Mucosa of rectum (tissue), 2 donors: Measurements from ENCODE around the gene ERVW-1.

Experiments
- H3K27ac ChIP-seq, 2 donors: one replicate each; pipeline ENCODE4 v1.7.0; 2013; ENCODE audit warnings: inconsistent platforms in 2 of 2, low read depth in 2 of 2, low read length in 2 of 2
- H3K27me3 ChIP-seq, 2 donors: one replicate each; pipeline ENCODE4 v1.7.0; 2013; ENCODE audit warnings: low read length in 2 of 2; ENCODE audit not compliant: control insufficient read depth in 2 of 2, insufficient read depth in 2 of 2
- H3K36me3 ChIP-seq, 2 donors: one replicate each; pipeline ENCODE4 v1.7.0; 2013; ENCODE audit warnings: low read length in 2 of 2; ENCODE audit not compliant: control insufficient read depth in 2 of 2, insufficient read depth in 2 of 2
- H3K4me1 ChIP-seq, 2 donors: one replicate each; pipeline ENCODE4 v1.7.0; 2013; ENCODE audit warnings: low read length in 2 of 2, mild to moderate bottlenecking in 1 of 2; ENCODE audit not compliant: control insufficient read depth in 2 of 2, insufficient read depth in 2 of 2
- H3K4me3 ChIP-seq, 2 donors: one replicate each; pipeline ENCODE4 v1.7.0; 2013; ENCODE audit warnings: low read length in 2 of 2
- H3K9ac ChIP-seq, 2 donors: one replicate each; pipeline ENCODE4 v1.7.0; 2013; ENCODE audit warnings: low read length in 2 of 2, low read depth in 1 of 2, mild to moderate bottlenecking in 1 of 2
- H3K9me3 ChIP-seq, 2 donors: one replicate each; pipeline ENCODE4 v1.7.0; 2013; ENCODE audit warnings: low read length in 2 of 2; ENCODE audit not compliant: control insufficient read depth in 2 of 2
- donor health status: healthy.
- donor health status: Normal muscosa, but diverticular disease.

Gene ERVW-1

DNA sequence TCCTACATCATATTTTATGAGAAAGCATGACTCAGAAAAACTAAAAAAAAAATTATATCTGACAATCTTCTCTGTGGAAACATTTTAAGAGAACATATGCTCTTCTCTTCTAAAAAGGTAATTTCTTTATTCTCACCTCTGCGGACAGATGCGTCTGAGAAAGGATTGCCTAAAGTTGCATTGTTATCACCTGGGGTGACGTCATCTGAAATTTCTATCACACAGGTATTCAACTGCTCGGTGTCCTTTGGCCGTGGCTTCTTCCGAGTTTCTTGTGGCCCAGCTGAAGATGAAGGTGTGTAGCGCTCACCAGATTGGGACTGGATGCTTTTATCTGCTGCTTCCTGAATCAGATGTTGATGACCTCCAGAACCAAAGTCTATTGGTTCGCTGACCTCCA is 44.7 kb downstream of the ERVW-1 start:
- no peaks in the 10 kb centered on the region for H3K4me1 ChIP-seq
- no peak overlapping the region for H3K9ac ChIP-seq
- H3K36me3 ChIP-seq = no peaks in the 10 kb centered on the region
- no peaks in the 10 kb centered on the region for H3K27me3 ChIP-seq
- no peak overlapping the region for H3K27ac ChIP-seq
- no peaks in the 10 kb centered on the region for H3K9me3 ChIP-seq
- H3K4me3 ChIP-seq = no peak overlapping the region

DNA sequence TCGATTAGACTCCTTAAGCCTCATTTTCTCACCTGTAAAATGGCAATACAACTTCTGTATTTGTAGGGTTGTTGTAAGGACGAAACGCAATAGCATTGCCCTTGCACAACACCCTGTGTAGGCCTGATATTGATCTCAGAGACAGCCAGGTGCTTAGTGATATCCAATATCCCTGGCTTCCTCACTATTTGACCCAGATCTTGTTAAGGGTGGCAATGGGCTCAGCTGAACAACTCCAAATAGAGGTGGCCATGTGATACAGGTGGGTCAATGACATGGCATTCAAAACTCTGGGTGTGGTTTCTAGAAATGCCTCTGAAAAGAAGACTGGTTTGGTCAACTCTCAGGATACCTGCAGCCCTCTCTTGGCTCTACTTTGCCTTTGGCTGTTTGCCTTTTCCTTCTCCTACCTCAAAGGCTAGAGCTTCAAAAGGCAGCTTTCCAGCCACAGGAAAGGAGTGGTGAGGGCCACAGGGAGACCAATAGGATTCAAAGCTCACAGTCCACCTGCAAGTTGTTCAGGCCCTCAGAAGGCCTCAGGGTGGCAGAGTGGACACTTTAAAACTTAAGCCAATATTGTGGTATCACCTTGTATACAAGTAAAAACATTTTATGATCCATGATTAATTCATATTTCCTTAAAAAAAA is 45.3 kb downstream of the ERVW-1 start:
- no peak overlapping the region for H3K4me3 ChIP-seq
- H3K4me1 ChIP-seq = no peaks in the 10 kb centered on the region
- H3K36me3 ChIP-seq = no peaks in the 10 kb centered on the region
- H3K9me3 ChIP-seq = no peaks in the 10 kb centered on the region
- no peak overlapping the region for H3K9ac ChIP-seq
- no peak overlapping the region for H3K27ac ChIP-seq
- no peaks in the 10 kb centered on the region for H3K27me3 ChIP-seq

DNA sequence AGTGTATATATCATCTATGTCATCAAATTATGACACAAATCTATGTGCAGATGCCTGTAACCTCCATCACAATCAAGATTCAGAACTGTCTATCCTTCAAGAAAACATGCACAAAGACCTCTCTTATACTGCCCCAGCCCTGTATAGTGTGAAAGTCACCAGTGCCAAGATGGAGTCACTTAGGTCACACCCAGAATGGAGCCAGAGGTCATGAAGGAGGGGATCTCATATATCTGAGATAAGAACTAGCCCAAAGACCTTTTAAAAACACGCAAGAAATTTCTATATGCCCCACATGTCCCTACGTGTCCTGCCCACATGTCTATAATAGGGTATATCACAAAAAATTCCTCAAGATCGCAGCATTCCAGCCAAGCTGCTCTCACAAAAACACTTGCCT is 50.6 kb downstream of the ERVW-1 start:
- no peaks in the 10 kb centered on the region for H3K36me3 ChIP-seq
- H3K9me3 ChIP-seq = no peaks in the 10 kb centered on the region
- H3K9ac ChIP-seq = no peak overlapping the region

DNA sequence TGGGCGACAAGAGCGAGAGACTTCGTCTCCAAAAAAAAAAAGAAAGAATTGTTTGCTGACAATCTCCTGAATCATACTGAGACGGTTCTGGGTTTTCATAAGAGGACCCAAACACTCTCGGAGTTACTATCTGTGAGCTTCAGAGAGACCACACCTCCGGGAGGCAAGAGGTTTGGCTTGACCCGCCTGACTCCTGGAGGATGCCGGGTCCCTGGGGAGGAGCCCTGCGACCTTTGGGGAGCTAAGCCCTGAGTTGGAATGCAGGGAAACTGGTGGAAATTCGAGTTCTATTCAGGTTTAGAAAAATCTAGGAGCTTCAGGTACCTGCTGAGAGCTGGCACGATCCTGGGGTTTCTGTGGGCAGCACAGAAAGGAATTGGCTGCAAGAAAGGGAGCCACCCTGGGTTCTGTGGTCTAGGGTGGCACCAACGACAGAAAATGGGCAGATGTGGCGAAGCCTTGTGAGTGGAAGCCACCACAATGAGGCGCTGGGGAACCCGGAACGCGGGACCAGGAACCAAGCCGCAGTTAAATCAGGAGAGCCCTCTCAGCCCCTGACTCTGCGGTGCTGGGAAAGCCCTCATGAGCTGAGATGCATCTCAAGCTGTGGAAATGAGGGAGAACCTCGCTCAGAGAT is 52.3 kb downstream of the ERVW-1 start:
- no peaks in the 10 kb centered on the region for H3K9me3 ChIP-seq
- peaks cover 8 to 11% of the 10 kb centered on the region in 2 donors for H3K4me1 ChIP-seq
- H3K27ac ChIP-seq = no peak overlapping the region
- H3K9ac ChIP-seq = no peak overlapping the region
- H3K4me3 ChIP-seq = peak overlapping the region; percentile 20 to 31
- H3K36me3 ChIP-seq = no peaks in the 10 kb centered on the region
- no peaks in the 10 kb centered on the region for H3K27me3 ChIP-seq

More for the DNA sequence above, 50.6 kb downstream of the ERVW-1 start:
- H3K4me1 ChIP-seq = peaks cover 3 to 6% of the 10 kb centered on the region in 2 donors
- H3K27me3 ChIP-seq = no peaks in the 10 kb centered on the region
- H3K27ac ChIP-seq = no peak overlapping the region
- no peak overlapping the region for H3K4me3 ChIP-seq

DNA sequence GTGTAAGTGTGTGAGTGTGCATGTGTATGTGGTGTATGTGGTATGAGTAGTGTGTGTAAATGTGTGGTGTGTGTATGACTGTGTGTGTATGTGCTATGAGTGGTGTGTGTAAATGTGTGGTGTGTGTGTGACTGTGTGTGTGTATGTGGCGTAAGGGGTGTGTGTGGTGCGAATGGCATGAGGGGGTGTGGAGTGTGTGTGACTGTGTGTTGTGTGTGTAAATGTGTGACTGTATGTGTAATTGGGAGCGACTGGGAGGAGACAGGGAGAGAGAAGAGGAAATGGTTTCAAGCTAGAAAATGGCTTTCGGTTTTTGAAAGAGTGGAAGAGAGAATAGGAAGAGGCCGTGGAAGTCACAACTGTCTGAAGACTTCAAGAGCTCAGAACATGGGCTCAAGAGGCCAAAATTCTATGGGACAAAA is 54.0 kb downstream of the ERVW-1 start:
- no peak overlapping the region for H3K27ac ChIP-seq
- H3K4me1 ChIP-seq = peaks cover 8 to 11% of the 10 kb centered on the region in 2 donors
- no peak overlapping the region for H3K9ac ChIP-seq
- H3K36me3 ChIP-seq = no peaks in the 10 kb centered on the region
- peak overlapping the region in 1 of 2 donors; percentile 75 for H3K4me3 ChIP-seq
- H3K9me3 ChIP-seq = no peaks in the 10 kb centered on the region
- H3K27me3 ChIP-seq = no peaks in the 10 kb centered on the region

DNA sequence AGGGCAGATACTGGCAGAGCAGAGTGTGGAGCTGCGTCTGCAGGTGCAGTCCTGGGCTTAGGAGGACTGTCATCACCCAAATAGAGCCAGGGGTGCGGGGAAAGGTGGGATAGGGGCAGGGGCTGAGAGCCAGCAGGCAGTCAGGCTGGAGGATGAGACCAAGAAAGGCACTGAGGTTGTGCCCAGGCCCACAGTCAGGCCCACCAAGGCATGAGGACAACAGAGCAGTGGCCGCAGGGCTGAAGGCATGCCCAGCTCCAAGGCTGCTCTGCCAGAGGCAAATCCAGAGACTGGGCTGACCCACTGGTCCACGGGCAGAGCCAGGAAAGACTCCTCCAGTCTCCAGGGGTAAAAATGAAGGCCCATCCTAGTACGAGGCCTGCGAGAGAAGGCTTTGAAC is 54.8 kb downstream of the ERVW-1 start:
- H3K4me3 ChIP-seq = no peak overlapping the region
- H3K4me1 ChIP-seq = peaks cover 8 to 11% of the 10 kb centered on the region in 2 donors
- H3K36me3 ChIP-seq = no peaks in the 10 kb centered on the region

DNA sequence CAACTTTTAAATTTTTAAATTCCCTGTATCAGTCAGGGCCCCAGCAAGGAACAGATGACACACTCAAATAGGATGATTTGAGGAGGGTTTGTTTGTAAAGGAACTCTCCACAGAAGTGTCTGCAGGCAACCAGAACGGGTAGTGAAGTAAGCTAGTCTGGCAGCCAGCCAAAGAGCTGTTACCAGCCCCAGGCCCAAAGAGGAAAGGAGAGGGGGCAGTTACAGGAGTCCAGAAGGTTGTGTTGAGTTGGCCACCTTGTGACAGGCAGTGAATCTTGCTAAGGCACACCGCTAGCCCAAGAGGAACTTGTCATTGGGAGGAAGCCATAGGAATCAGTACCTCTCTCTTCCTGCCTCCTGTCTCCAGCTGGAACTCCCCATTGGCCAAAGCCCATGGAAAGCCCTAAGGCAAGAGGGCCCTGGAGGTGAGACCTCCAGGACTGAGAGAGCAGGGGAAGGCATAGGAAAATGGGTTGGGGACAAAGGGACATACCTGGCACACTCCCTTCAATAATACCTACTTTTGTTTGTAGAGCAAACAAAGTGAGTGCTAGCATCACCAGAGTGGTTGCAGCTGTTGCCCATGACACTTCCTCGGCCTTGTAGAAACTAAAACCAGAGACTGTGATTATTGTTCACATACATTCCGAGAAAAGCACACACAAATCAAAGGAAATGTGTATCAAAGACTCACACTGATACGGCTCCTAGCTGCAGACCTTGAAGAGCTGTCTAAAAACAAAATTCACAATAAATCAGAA is 55.9 kb downstream of the ERVW-1 start:
- peaks cover 8 to 11% of the 10 kb centered on the region in 2 donors for H3K4me1 ChIP-seq
- H3K4me3 ChIP-seq = no peak overlapping the region
- H3K27me3 ChIP-seq = no peaks in the 10 kb centered on the region
- H3K27ac ChIP-seq = peak overlapping the region in 1 of 2 donors; percentile 29
- no peak overlapping the region for H3K9ac ChIP-seq
- no peaks in the 10 kb centered on the region for H3K36me3 ChIP-seq
- no peaks in the 10 kb centered on the region for H3K9me3 ChIP-seq

More for the DNA sequence above, 54.8 kb downstream of the ERVW-1 start:
- Histone ChIP-seq H3K9me3 (no peaks in the 10 kb centered on the region), H3K27me3 (no peaks in the 10 kb centered on the region), H3K9ac (no peak overlapping the region), H3K27ac (no peak overlapping the region)
